ENCODE measurements around the gene SLC44A3.

- TF ChIP-seq TCF7L2 (IDR thresholded peaks at IDR 0.05; ENCODE audit: low read depth, low read length), result no peak
- no peak for TF ChIP-seq TOE1 (IDR thresholded peaks at IDR 0.05; ENCODE audit: borderline replicate concordance)
- TF ChIP-seq TOE1 (CRISPR knock-in tag; IDR thresholded peaks at IDR 0.05; ENCODE audit: borderline replicate concordance, low read depth), result no peak
Observed at GRCh38 chr1:94928293-94928939, 108.3 kb downstream of the SLC44A3 start.

Data from K562 (cell line).